ENCODE data around the gene ECI1.

The ECI1 gene

GRCh38 chr16:2275476-2276367, 24.3 kb upstream of the ECI1 start:
- H3K4me3 ChIP-seq (ENCODE audit: control insufficient read depth, low read depth, low read length) = no peak overlapping the region
- no peak for DNase-seq (ENCODE audit: low read depth)
- TF ChIP-seq CTCF (conservative IDR thresholded peaks at IDR 0.05; ENCODE audit: control insufficient read depth, insufficient read depth, low read depth, low read length) = no peak

GRCh38 chr16:2273931-2274330, 22.5 kb upstream of the ECI1 start:
- H3K4me3 ChIP-seq (ENCODE audit: control insufficient read depth, low read depth, low read length) = no peak overlapping the region
- TF ChIP-seq CTCF (conservative IDR thresholded peaks at IDR 0.05; ENCODE audit: control insufficient read depth, insufficient read depth, low read depth, low read length) = no peak
- no peak for DNase-seq (ENCODE audit: low read depth)

GRCh38 chr16:2273484-2273883, 22.1 kb upstream of the ECI1 start:
- TF ChIP-seq CTCF (conservative IDR thresholded peaks at IDR 0.05; ENCODE audit: control insufficient read depth, insufficient read depth, low read depth, low read length) = no peak
- no peak for DNase-seq (ENCODE audit: low read depth)
- no peak overlapping the region for H3K4me3 ChIP-seq (ENCODE audit: control insufficient read depth, low read depth, low read length)

GRCh38 chr16:2271848-2272461, 20.6 kb upstream of the ECI1 start:
- TF ChIP-seq CTCF (conservative IDR thresholded peaks at IDR 0.05; ENCODE audit: control insufficient read depth, insufficient read depth, low read depth, low read length) = no peak
- DNase-seq (ENCODE audit: low read depth) = no peak
- no peak overlapping the region for H3K4me3 ChIP-seq (ENCODE audit: control insufficient read depth, low read depth, low read length)

GRCh38 chr16:2270588-2271470, 19.4 kb upstream of the ECI1 start:
- no peak for TF ChIP-seq CTCF (conservative IDR thresholded peaks at IDR 0.05; ENCODE audit: control insufficient read depth, insufficient read depth, low read depth, low read length)
- H3K4me3 ChIP-seq (ENCODE audit: control insufficient read depth, low read depth, low read length) = no peak overlapping the region
- DNase-seq (ENCODE audit: low read depth) = no peak

GRCh38 chr16:2270070-2270462, 18.7 kb upstream of the ECI1 start:
- no peak for DNase-seq (ENCODE audit: low read depth)
- no peak for TF ChIP-seq CTCF (conservative IDR thresholded peaks at IDR 0.05; ENCODE audit: control insufficient read depth, insufficient read depth, low read depth, low read length)
- no peak overlapping the region for H3K4me3 ChIP-seq (ENCODE audit: control insufficient read depth, low read depth, low read length)
